ENCODE data around the gene PCSK2.

PCSK2 gene

GRCh38 chr20:17343656-17344452, 117.0 kb downstream of the PCSK2 start:
- DNase-seq, result no peak

GRCh38 chr20:17344790-17345189, 118.0 kb downstream of the PCSK2 start:
- DNase-seq, result no peak

- DNase-seq, result peak; percentile 10
These were observed 118.5 kb downstream of the PCSK2 start for GRCh38 chr20:17345321-17345720.

- DNase-seq, result no peak
These were observed 123.5 kb downstream of the PCSK2 start for GRCh38 chr20:17350321-17350720.

- no peak for DNase-seq
These were observed 130.4 kb downstream of the PCSK2 start for GRCh38 chr20:17357238-17357637.

- DNase-seq, result no peak
These were observed 132.0 kb downstream of the PCSK2 start for GRCh38 chr20:17358854-17359253.

DNA sequence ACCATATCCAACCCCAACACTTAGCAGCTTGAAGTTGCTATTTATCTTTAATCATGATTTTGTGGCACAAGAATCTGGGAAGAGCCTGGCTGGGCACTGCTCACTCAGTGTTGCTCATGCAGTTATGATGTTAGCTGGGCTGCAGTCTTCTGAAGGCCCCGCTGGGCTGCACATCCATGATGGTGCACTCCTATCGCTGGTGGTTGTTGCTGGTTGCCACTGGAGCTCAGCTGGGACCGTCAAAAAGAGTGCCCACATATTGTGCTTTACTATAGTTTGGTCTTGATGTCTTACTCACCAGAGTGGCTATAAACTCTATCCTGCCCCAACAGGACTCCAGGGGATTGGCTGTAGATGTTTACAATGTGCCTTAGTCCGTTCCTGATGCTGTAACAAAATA, 137.8 kb downstream of the PCSK2 start:
- no peak for DNase-seq

GRCh38 chr20:17365831-17366230, 139.0 kb downstream of the PCSK2 start:
- DNase-seq, result no peak

DNA sequence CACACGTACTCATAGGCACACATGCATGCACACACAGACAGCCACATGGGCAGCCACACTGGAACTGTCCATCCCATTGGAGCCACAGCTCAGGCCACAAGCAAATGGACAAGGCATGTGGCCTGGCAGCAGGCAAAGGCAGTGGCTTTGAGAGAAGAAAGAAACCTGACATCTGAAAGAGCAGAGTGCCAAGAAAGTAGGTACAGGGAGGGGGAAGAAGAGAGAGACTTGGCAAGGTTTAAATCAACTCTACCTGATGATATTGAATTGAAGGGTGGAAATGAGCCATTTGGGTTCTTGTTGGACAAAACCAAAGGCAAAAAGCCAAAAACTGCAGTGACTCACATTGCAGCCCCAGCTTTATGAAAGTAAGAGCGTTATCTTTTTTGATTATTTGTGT, 142.7 kb downstream of the PCSK2 start:
- no peak for DNase-seq

GRCh38 chr20:17372806-17373440, 146.1 kb downstream of the PCSK2 start:
- no peak for DNase-seq

DNA sequence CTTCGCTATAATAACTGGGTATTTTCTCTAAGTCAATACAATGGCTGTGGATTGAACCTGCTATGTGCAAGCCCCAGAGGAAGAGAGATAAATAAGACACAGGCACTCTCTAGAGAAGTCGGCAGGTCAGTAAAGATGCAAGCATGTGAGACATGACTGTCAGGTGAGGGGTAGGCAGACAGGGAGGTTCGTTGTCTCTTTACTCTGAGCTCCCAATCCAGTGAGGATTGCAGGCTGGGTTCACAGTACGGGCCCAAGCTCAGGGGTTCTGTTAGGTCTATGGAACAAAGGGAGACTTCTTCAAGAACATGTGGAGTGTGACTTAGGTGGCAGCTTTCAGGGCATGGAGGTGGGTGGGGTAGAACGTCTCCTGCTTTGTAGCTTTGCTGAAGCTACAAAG, 147.2 kb downstream of the PCSK2 start:
- DNase-seq, result no peak

- DNase-seq, result no peak
These were observed 149.2 kb downstream of the PCSK2 start for GRCh38 chr20:17376031-17376430.

DNA sequence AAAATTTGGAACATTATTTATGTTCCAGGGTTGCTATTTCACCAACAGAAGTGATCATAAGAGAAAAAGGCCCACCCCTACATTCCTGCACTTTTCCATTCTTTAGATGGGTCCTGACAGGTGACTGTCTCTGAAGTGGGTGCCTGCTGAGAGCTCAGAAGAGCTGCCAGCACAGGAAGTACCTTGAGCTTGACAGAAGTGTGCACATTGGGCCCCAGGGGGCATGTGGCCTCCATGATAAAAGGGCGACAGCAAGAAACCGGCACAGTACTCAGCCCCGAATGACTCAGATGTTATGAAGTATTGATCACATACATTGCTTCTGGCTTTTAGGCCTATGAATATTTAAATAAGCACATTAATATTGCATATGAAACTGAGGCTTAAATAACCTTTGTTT, 150.4 kb downstream of the PCSK2 start:
- DNase-seq, result no peak

DNA sequence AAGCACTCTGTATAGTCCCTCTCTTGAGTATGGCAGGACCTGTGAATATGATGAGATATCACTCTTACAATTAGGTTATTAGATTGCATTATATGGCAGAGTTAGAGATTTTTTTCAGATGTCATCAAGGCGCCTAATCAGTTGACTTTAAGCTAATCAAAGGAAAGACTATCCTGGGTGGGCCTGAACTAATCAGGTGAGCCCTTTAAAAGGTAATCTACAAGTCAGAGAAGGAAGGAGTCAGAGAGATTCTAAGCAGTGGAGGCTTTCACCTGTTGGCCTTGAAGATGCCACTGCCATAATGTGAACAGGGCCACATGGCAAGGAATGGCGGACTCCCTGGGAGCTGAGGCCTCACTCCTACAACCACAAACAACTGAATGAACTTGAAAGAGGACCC, 152.8 kb downstream of the PCSK2 start:
- no peak for DNase-seq

GRCh38 chr20:17380801-17381200, 154.0 kb downstream of the PCSK2 start:
- no peak for DNase-seq

DNA sequence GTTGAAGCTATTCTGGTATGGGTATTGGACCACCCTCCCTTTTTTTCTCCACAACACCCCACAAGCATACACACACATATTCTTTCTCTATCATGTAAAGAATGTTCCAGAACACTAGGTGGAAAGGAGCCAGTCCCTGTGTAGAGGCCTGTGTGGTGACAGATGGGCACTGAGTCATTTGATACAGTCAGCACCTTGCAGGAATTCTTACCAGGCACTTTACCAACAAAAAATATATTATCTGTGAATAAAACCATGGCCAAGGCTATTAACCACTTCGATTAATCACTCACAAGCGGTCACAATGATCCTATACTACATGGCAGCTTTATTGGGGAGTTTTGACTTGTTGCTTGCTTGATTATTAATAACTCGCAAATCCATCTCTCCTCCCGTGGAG, 154.9 kb downstream of the PCSK2 start:
- DNase-seq, result peak; percentile 23

GRCh38 chr20:17385798-17386197, 159.0 kb downstream of the PCSK2 start:
- DNase-seq, result no peak

DNA sequence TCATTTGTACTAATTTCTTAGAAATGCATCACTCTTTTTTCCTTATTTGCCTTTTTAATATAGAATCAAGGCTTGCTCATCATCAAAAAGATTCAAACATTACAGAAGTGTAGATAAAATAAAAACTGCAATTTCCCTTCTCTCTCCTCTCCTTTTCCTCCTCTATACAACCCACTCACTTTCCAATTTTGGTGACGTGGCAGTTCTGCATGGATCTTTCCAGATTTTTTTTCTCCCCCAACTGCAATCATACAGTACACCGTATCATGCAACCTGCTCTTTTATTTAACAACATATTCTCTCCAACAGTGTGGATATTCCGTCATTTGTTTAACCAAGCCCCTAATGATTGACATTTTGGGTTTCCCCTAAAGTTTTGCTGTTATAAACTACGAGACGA, 163.8 kb downstream of the PCSK2 start:
- DNase-seq, result no peak

- DNase-seq, result no peak
These were observed 164.4 kb downstream of the PCSK2 start for GRCh38 chr20:17391127-17391771.

DNA sequence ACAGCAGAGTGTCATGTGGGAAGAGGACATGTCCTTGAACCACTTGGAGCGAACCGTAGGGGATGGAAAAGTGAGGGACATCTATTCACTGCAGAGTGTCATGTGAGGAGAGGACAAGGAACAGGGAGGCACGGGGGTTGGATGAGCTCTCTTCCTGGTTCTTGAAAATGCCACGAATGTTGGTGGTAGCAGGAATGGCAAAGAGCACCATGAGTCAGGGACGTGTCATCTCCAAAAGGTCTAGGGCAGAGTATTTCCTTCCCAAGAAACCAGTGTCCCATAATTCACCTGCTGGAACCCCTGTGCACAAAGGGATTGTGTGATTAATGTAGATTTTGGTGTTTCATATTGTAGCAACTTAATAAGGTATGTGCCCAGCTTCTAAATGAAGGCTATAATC, 167.6 kb downstream of the PCSK2 start:
- DNase-seq, result no peak

GRCh38 chr20:17395729-17396128, 168.9 kb downstream of the PCSK2 start:
- no peak for DNase-seq

- DNase-seq, result no peak
These were observed 172.6 kb downstream of the PCSK2 start for GRCh38 chr20:17399303-17399985.

DNA sequence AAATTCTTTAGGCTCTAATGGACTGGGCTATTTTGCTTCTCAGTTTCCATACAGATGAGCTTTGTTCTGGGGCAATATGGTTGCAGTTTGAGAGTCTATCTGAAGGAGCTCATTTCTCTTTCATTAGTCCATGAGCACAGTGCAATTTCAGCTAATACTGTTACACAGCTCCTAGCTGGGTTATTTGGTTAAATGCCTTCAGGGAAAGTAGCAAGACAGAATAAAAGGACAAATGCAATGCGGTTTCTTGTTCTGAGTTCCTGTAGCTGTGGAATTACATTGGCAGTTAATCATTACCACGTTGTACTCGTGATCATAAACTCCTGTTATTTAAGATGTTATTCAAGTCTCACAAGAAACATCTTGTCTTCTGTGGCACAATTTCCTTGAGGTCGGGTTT, 176.6 kb downstream of the PCSK2 start:
- no peak for DNase-seq
